ENCODE results near the gene EPB42. TPM values are rescaled to one million over a fixed set of nuclear protein-coding genes. Genes with fewer than 3 reads are reported as not detected.

EPB42 gene
- total RNA-seq, 2 experiments from 2014 or later, result not detected

- no peaks in the 10 kb centered on the region for H3K36me3 Mint-ChIP-seq (ENCODE audit: low read depth)
- Histone ChIP-seq H3K27ac (ENCODE audit: low read depth in 1 of 2, low read length in 2 of 2) (no peak overlapping the region), H3K27me3 (ENCODE audit: control insufficient read depth in 1 of 2, insufficient read depth in 2 of 2, low read length in 2 of 2) (no peaks in the 10 kb centered on the region), H3K9me3 (ENCODE audit: control insufficient read depth in 1 of 2, insufficient read depth in 1 of 2, low read length in 2 of 2) (no peaks in the 10 kb centered on the region), H3K36me3 (ENCODE audit: insufficient read depth, low read length) (no peaks in the 10 kb centered on the region), H3K4me1 (ENCODE audit: insufficient read depth, low read length) (no peaks in the 10 kb centered on the region), H3K4me3 (ENCODE audit: low read length) (no peak overlapping the region)
- no peak for TF ChIP-seq CTCF (IDR thresholded peaks at IDR 0.05)
- DNase-seq, result no peak
- ChIA-PET CTCF (interaction anchor here (1.0 kb wide), 1 partner anchor 34 kb away, joined by 3 read pairs; no protein-coding TSS in a partner anchor), POLR2A (no interaction called here)
- H3K27ac Mint-ChIP-seq, result no peak overlapping the region
- H3K27me3 Mint-ChIP-seq, result no peaks in the 10 kb centered on the region
- no peaks in the 10 kb centered on the region for H3K4me1 Mint-ChIP-seq (ENCODE audit: low read depth)
- no peak for ATAC-seq (ENCODE audit: poor library complexity)
- no peaks in the 10 kb centered on the region for H3K9me3 Mint-ChIP-seq
- H3K4me3 Mint-ChIP-seq, result no peak overlapping the region
- intact Hi-C loops (cut with DNase I, micrococcal nuclease), result no loop called here
Measured at GRCh38 chr15:43260011-43260615, 39.3 kb upstream of the EPB42 start.

- DNase-seq (no peak), ATAC-seq (ENCODE audit: poor library complexity) (no peak)
- Mint-ChIP-seq H3K4me3 (no peak overlapping the region), H3K4me1 (ENCODE audit: low read depth) (no peaks in the 10 kb centered on the region), H3K9me3 (no peaks in the 10 kb centered on the region), H3K36me3 (ENCODE audit: low read depth) (no peaks in the 10 kb centered on the region), H3K27me3 (peaks cover 8% of the 10 kb centered on the region), H3K27ac (no peak overlapping the region)
- Histone ChIP-seq H3K27ac (ENCODE audit: low read depth in 1 of 2, low read length in 2 of 2) (no peak overlapping the region), H3K4me3 (ENCODE audit: low read length) (no peak overlapping the region), H3K9me3 (ENCODE audit: control insufficient read depth in 1 of 2, insufficient read depth in 1 of 2, low read length in 2 of 2) (no peaks in the 10 kb centered on the region), H3K36me3 (ENCODE audit: insufficient read depth, low read length) (no peaks in the 10 kb centered on the region), H3K27me3 (ENCODE audit: control insufficient read depth in 1 of 2, insufficient read depth in 2 of 2, low read length in 2 of 2) (no peaks in the 10 kb centered on the region), H3K4me1 (ENCODE audit: insufficient read depth, low read length) (peaks cover 3% of the 10 kb centered on the region)
- intact Hi-C loops (cut with DNase I, micrococcal nuclease), result no loop called here
- no peak for TF ChIP-seq CTCF (IDR thresholded peaks at IDR 0.05)
- ChIA-PET CTCF (interaction anchor here (1.2 kb wide), 1 partner anchor 27 kb away, joined by 6 read pairs; no protein-coding TSS in a partner anchor), POLR2A (no interaction called here)
Measured at GRCh38 chr15:43258781-43259180, 38.0 kb upstream of the EPB42 start.

- Mint-ChIP-seq H3K4me3 (no peak overlapping the region), H3K36me3 (ENCODE audit: low read depth) (no peaks in the 10 kb centered on the region), H3K4me1 (ENCODE audit: low read depth) (no peaks in the 10 kb centered on the region), H3K27me3 (peaks cover 11% of the 10 kb centered on the region), H3K27ac (no peak overlapping the region), H3K9me3 (no peaks in the 10 kb centered on the region)
- Histone ChIP-seq H3K36me3 (ENCODE audit: insufficient read depth, low read length) (no peaks in the 10 kb centered on the region), H3K4me3 (ENCODE audit: low read length) (no peak overlapping the region), H3K4me1 (ENCODE audit: insufficient read depth, low read length) (peaks cover 3% of the 10 kb centered on the region), H3K9me3 (ENCODE audit: control insufficient read depth in 1 of 2, insufficient read depth in 1 of 2, low read length in 2 of 2) (no peaks in the 10 kb centered on the region), H3K27me3 (ENCODE audit: control insufficient read depth in 1 of 2, insufficient read depth in 2 of 2, low read length in 2 of 2) (no peaks in the 10 kb centered on the region), H3K27ac (ENCODE audit: low read depth in 1 of 2, low read length in 2 of 2) (no peak overlapping the region)
- DNase-seq, result no peak
- TF ChIP-seq CTCF (IDR thresholded peaks at IDR 0.05), result no peak
- intact Hi-C loops (cut with DNase I, micrococcal nuclease), result no loop called here
- no peak for ATAC-seq (ENCODE audit: poor library complexity)
- CTCF ChIA-PET, result no interaction called here
- POLR2A ChIA-PET, result no interaction called here
Measured at GRCh38 chr15:43256341-43256740, 35.5 kb upstream of the EPB42 start.

All from CD4-positive, alpha-beta T cell (primary cell).